Keratinocyte (primary cell): ENCODE results near the gene TPPP2. TPM values are rescaled to one million over a fixed set of nuclear protein-coding genes. Genes with fewer than 3 reads are reported as not detected.

Experiments
- DNase-seq: peaks from one replicate; pipeline ENCODE4 v3.0.0-alpha.2; 2011; ENCODE audit warnings: low read depth, missing footprints, low spot score
- FAIRE-seq: peaks from 2 replicates; lab custom pipeline; 2011; peaks lifted over from hg19 to GRCh38; lab: Jason Lieb, UNC
- H2AFZ ChIP-seq: 2 replicates; pipeline ENCODE4 v1.6.0; 2012; ENCODE audit warnings: low read length, control low read depth, inconsistent platforms; ENCODE audit not compliant: control insufficient read depth
- H3K27ac ChIP-seq: 2 replicates; pipeline ENCODE4 v1.5.1; 2011; ENCODE audit warnings: low read length; ENCODE audit not compliant: control insufficient read depth, insufficient read depth
- H3K27me3 ChIP-seq: 3 replicates; pipeline ENCODE4 v1.6.0; 2011; ENCODE audit warnings: low read length; ENCODE audit not compliant: control insufficient read depth, insufficient read depth; ENCODE audit errors: extremely low read depth
- H3K36me3 ChIP-seq, 2 experiments: 2 replicates in 1 of 2; 3 replicates in 1 of 2; pipeline ENCODE4 v1.5.1; 2011; ENCODE audit warnings: low read length in 2 of 2, mild to moderate bottlenecking in 1 of 2; ENCODE audit not compliant: control insufficient read depth in 2 of 2, insufficient read depth in 2 of 2; ENCODE audit errors: extremely low read depth in 1 of 2
- H3K4me1 ChIP-seq: 3 replicates; pipeline ENCODE4 v1.5.1; 2011; ENCODE audit warnings: low read length; ENCODE audit not compliant: control insufficient read depth, insufficient read depth; ENCODE audit errors: extremely low read depth
- H3K4me2 ChIP-seq: 3 replicates; pipeline ENCODE4 v1.6.0; 2011; ENCODE audit warnings: low read depth, low read length; ENCODE audit not compliant: control insufficient read depth, insufficient read depth; ENCODE audit errors: extremely low read depth
- H3K4me3 ChIP-seq, 3 experiments: fragments of 200-600 bp in 1 of 3; sonication (generic) in 1 of 3; 2 replicates in 2 of 3; 3 replicates in 1 of 3; pipeline ENCODE4 v1.5.1; 2011 to 2016; ENCODE audit warnings: low read length in 3 of 3, mild to moderate bottlenecking in 3 of 3, control low read depth in 2 of 3, inconsistent platforms in 1 of 3, low read depth in 1 of 3, mixed read lengths in 1 of 3, mixed run types in 1 of 3, moderate library complexity in 1 of 3; ENCODE audit not compliant: control insufficient read depth in 2 of 3, insufficient read depth in 2 of 3; ENCODE audit errors: extremely low read depth in 1 of 3
- H3K79me2 ChIP-seq: 2 replicates; pipeline ENCODE4 v1.6.0; 2012; ENCODE audit warnings: low read length; ENCODE audit not compliant: control insufficient read depth, insufficient read depth
- H3K9ac ChIP-seq: 3 replicates; pipeline ENCODE4 v1.6.0; 2011; ENCODE audit warnings: low read length; ENCODE audit not compliant: control insufficient read depth, insufficient read depth; ENCODE audit errors: extremely low read depth
- H3K9me1 ChIP-seq: 3 replicates; pipeline ENCODE4 v1.6.0; 2011; ENCODE audit warnings: low read length; ENCODE audit not compliant: control insufficient read depth, insufficient read depth; ENCODE audit errors: extremely low read depth
- H3K9me3 ChIP-seq: 2 replicates; pipeline ENCODE4 v1.5.1; 2012; ENCODE audit warnings: low read depth, low read length; ENCODE audit not compliant: control insufficient read depth
- H4K20me1 ChIP-seq: 3 replicates; pipeline ENCODE4 v1.6.0; 2011; ENCODE audit warnings: low read length; ENCODE audit not compliant: control insufficient read depth, insufficient read depth; ENCODE audit errors: extremely low read depth
- CTCF ChIP-seq, 3 experiments: IDR thresholded peaks in 1 of 3; conservative IDR thresholded peaks in 1 of 3; optimal IDR thresholded peaks in 1 of 3; 2 replicates in 2 of 3; 3 replicates in 1 of 3; pipeline versions ENCODE3 to v1.5.1; 2011; ENCODE audit warnings: low read length in 3 of 3, mild to moderate bottlenecking in 3 of 3, moderate library complexity in 2 of 3, control low read depth in 1 of 3, inconsistent platforms in 1 of 3; ENCODE audit not compliant: insufficient read depth in 2 of 3; ENCODE audit errors: extremely low read depth in 1 of 3
- EZH2 ChIP-seq: IDR thresholded peaks from one replicate; pipeline ENCODE4 v1.6.1; 2012; ENCODE audit warnings: inconsistent platforms, mild to moderate bottlenecking, low read length, moderate library complexity
- dilution Hi-C: fragments of 300-500 bp; cut with MboI; formaldehyde crosslinking; loops from one replicate; pipeline ENCODE4 v1.7.0; 2020; ENCODE audit warnings: low sequenced_read_pairs; ENCODE audit not compliant: extremely low pct_ligation_motif_present
- polyA plus RNA-seq, 5 experiments: library from polyadenylated mRNA; depleted of rRNA in 3 of 5; stranded (reverse) in 3 of 5; stranded (forward) in 1 of 5; unstranded in 1 of 5; fragments of >200 nt; gene quantifications; 1 replicate in 1 of 5; 2 replicates in 3 of 5; 3 replicates in 1 of 5; pipeline versions ENCODE4 v1.2.1 to v1.2.3, GENCODE V29; 2011 to 2012; ENCODE audit warnings: missing spikeins in 2 of 5, low read depth in 1 of 5, low replicate concordance in 1 of 5

TPPP2 gene
- polyA plus RNA-seq, 1 donor (not counting 4 experiments of a cell fraction or from before 2014, with no cell fraction given) = not detected

DNA sequence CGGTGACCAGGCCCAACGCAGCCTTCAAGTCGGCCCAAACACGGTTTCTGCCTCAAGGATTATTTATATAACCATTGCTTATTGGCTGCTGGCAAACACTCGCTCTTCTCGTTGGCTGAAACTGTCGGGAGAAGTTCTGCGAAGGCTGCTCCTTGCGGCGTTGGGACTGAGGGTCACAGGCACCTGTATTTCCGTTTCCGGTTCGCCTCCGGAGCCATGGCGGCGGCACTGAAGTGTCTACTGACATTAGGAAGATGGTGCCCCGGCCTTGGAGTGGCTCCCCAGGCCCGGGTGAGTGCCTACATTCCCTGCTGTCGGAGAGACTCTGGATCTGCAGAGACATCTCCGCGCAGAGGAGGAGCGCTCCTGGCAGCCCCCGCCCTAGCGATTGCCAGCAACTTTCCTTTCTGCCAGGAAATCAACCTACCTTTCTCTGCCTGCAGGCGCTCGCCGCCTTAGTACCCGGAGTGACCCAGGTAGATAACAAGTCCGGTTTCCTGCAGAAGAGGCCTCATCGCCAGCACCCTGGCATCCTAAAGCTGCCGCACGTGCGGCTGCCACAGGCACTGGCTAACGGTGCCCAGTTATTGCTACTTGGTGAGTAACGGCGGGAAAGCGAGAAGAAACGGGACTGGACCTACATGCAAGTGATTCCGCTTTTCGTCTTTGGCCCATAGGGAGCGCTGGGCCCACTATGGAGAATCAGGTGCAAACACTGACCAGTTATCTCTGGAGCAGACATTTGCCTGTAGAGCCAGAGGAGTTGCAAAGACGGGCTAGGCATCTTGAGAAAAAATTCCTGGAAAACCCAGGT lies 40.0 kb upstream of the TPPP2 start, which contains the start of gene METTL17:
TSS of gene METTL17 (plus strand) at position 194 of the 814 bp plus-strand sequence. CDS start at position 217, 23 bp downstream.
- FAIRE-seq (no peak), DNase-seq (no peak)
- Histone ChIP-seq H3K4me3 (peak within 1 kb of the TSS; percentile 86 to 90 (median 89)), H3K27ac (peak within 1 kb of the TSS; percentile 83), H2AFZ (peak within 1 kb of the TSS; percentile 83), H3K36me3 (peaks cover 10 to 17% of the 10 kb centered on the region in 2 experiments), H3K9me1 (no peaks in the 10 kb centered on the region), H3K4me2 (peak within 1 kb of the TSS; percentile 90), H3K27me3 (no peaks in the 10 kb centered on the region), H3K9me3 (no peaks in the 10 kb centered on the region), H3K9ac (peak within 1 kb of the TSS; percentile 77), H3K79me2 (peaks cover 25% of the 10 kb centered on the region), H3K4me1 (peaks cover 33% of the 10 kb centered on the region), H4K20me1 (no peaks in the 10 kb centered on the region)
- dilution Hi-C loops = no loop called here
- TF ChIP-seq CTCF (optimal IDR thresholded peaks at IDR 0.05 in 1 of 3, IDR thresholded peaks at IDR 0.05 in 1 of 3, conservative IDR thresholded peaks at IDR 0.05 in 1 of 3; ENCODE audit: extremely low read depth in 1 of 3, insufficient read depth in 2 of 3, low read length in 3 of 3) = peak; percentile 42 to 53 (median 53)
- TF ChIP-seq EZH2 = no peak

DNA sequence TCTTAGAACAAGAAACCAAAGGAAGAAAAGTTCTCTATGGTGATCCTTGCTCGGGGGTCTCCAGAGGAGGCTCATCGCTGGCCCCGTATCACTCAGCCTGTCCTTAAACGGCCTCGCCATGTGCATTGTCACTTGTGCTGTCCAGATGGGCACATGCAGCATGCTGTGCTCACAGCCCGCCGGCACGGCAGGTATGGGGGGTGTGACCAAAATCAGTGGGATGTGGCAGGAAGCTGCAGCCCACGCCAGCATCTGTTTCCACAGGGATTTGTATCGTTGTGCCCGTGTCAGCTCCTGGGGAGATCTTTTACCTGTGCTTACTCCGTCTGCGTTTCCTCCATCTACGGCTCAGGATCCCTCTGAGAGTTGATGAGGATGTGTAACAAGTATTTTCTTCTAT lies 33.5 kb upstream of the TPPP2 start:
- H3K27me3 ChIP-seq = no peaks in the 10 kb centered on the region
- H3K27ac ChIP-seq = no peak overlapping the region
- TF ChIP-seq CTCF (optimal IDR thresholded peaks at IDR 0.05 in 1 of 3, IDR thresholded peaks at IDR 0.05 in 1 of 3, conservative IDR thresholded peaks at IDR 0.05 in 1 of 3; ENCODE audit: extremely low read depth in 1 of 3, insufficient read depth in 2 of 3, low read length in 3 of 3) (no peak), EZH2 (no peak)
- peaks cover 23 to 34% of the 10 kb centered on the region in 2 experiments for H3K36me3 ChIP-seq
- no peak overlapping the region for H3K4me2 ChIP-seq
- peaks cover 9% of the 10 kb centered on the region for H3K79me2 ChIP-seq
- H4K20me1 ChIP-seq = no peaks in the 10 kb centered on the region
- H3K4me1 ChIP-seq = peaks cover 17% of the 10 kb centered on the region
- H3K9ac ChIP-seq = no peak overlapping the region
- H2AFZ ChIP-seq = no peak overlapping the region
- no peak overlapping the region for H3K4me3 ChIP-seq
- DNase-seq = no peak
- FAIRE-seq = no peak
- H3K9me1 ChIP-seq = no peaks in the 10 kb centered on the region
- no peaks in the 10 kb centered on the region for H3K9me3 ChIP-seq
- dilution Hi-C loops = no loop called here
